ENCODE measurements around the gene MYLK. TPM values are rescaled to one million over a fixed set of nuclear protein-coding genes. Genes with fewer than 3 reads are reported as not detected.

MYLK gene
- polyA plus RNA-seq, 1 donor (not counting 4 experiments of a cell fraction or from before 2014, with no cell fraction given) = 7.8 TPM

DNA sequence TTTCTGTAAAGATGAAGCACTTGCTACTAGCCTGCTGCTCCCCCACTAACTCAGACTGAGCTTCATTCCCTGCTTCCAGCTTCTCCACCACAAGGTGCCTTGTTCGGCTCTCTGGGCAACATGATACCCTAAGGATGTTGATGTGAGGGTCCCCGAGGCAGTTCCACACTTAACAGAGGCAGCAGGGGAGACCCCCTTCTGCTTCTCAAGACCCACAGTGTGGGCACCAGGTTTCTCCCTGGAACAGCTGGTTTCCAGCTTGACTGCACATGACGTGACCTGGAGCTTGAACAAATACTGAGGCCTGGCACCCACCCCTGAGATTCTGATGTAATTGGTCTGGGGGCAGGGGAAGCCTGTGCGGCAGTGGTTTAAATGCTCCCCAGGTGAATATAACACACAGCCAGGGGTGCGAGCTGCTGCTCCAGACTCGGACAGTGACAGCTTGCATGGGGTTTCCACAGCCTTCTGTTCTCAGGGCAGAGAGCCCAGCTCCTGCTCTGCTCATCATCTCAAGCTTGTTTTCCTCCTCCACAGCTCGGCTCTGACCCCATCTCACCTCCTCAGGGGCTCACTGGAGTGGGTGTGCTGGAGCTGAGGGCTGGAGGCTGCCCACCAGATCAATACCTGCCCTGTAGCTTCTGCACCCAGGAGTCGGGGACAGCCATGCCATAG lies 204.3 kb downstream of the MYLK start:
- H3K4me2 ChIP-seq (ENCODE audit: control insufficient read depth, extremely low read depth, insufficient read depth, low read depth, low read length) = no peak overlapping the region
- H3K9me3 ChIP-seq (ENCODE audit: control insufficient read depth, low read depth, low read length) = no peaks in the 10 kb centered on the region
- H4K20me1 ChIP-seq (ENCODE audit: control insufficient read depth, extremely low read depth, insufficient read depth, low read length) = no peaks in the 10 kb centered on the region
- no peak overlapping the region for H3K9ac ChIP-seq (ENCODE audit: control insufficient read depth, extremely low read depth, insufficient read depth, low read length)
- no peak overlapping the region for H3K27ac ChIP-seq (ENCODE audit: control insufficient read depth, insufficient read depth, low read length)
- no peaks in the 10 kb centered on the region for H3K36me3 ChIP-seq (ENCODE audit: control insufficient read depth in 2 of 2, extremely low read depth in 1 of 2, insufficient read depth in 2 of 2, low read length in 2 of 2)
- no peaks in the 10 kb centered on the region for H3K9me1 ChIP-seq (ENCODE audit: control insufficient read depth, extremely low read depth, insufficient read depth, low read length)
- H3K4me3 ChIP-seq (ENCODE audit: control insufficient read depth in 2 of 3, extremely low read depth in 1 of 3, insufficient read depth in 2 of 3, low read depth in 1 of 3, low read length in 3 of 3) = no peak overlapping the region
- H3K27me3 ChIP-seq (ENCODE audit: control insufficient read depth, extremely low read depth, insufficient read depth, low read length) = peaks cover 50% of the 10 kb centered on the region
- FAIRE-seq (no peak), DNase-seq (ENCODE audit: low read depth, low spot score) (no peak)
- no peaks in the 10 kb centered on the region for H3K79me2 ChIP-seq (ENCODE audit: control insufficient read depth, insufficient read depth, low read length)
- H3K4me1 ChIP-seq (ENCODE audit: control insufficient read depth, extremely low read depth, insufficient read depth, low read length) = no peaks in the 10 kb centered on the region
- dilution Hi-C loops (cut with MboI; ENCODE audit: extremely low pct_ligation_motif_present, low sequenced_read_pairs) = no loop called here
- no peak for TF ChIP-seq EZH2 (IDR thresholded peaks at IDR 0.05; ENCODE audit: low read length)
- TF ChIP-seq, protein P1, sequence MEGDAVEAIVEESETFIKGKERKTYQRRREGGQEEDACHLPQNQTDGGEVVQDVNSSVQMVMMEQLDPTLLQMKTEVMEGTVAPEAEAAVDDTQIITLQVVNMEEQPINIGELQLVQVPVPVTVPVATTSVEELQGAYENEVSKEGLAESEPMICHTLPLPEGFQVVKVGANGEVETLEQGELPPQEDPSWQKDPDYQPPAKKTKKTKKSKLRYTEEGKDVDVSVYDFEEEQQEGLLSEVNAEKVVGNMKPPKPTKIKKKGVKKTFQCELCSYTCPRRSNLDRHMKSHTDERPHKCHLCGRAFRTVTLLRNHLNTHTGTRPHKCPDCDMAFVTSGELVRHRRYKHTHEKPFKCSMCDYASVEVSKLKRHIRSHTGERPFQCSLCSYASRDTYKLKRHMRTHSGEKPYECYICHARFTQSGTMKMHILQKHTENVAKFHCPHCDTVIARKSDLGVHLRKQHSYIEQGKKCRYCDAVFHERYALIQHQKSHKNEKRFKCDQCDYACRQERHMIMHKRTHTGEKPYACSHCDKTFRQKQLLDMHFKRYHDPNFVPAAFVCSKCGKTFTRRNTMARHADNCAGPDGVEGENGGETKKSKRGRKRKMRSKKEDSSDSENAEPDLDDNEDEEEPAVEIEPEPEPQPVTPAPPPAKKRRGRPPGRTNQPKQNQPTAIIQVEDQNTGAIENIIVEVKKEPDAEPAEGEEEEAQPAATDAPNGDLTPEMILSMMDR (optimal IDR thresholded peaks at IDR 0.05 in 1 of 3, IDR thresholded peaks at IDR 0.05 in 1 of 3, conservative IDR thresholded peaks at IDR 0.05 in 1 of 3; ENCODE audit: extremely low read depth in 1 of 3, insufficient read depth in 2 of 3, low read length in 3 of 3) = no peak
- H2AFZ ChIP-seq (ENCODE audit: control insufficient read depth, low read length) = no peak overlapping the region

DNA sequence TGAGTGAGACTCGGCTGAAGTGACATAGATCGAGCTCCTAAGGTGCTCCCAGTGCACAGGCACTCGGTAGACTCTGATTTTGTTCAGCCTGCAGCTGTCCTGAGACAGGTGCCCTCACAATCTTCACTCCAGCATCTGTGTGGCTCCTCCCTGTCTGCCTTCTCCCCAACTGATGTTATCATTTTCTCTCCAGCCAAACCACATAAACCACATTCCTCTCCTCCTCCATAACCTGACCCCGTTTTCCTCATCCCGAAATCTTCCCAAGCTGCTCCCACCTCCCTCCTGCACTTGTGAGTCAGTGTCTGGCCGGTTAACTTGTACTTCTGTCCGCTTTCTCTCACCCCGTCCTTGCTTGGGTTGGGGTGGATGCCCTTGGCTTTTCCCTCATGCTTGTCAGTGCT lies 206.0 kb downstream of the MYLK start:
- H2AFZ ChIP-seq (ENCODE audit: control insufficient read depth, low read length) = no peak overlapping the region
- TF ChIP-seq, protein P1 (optimal IDR thresholded peaks at IDR 0.05 in 1 of 3, IDR thresholded peaks at IDR 0.05 in 1 of 3, conservative IDR thresholded peaks at IDR 0.05 in 1 of 3; ENCODE audit: extremely low read depth in 1 of 3, insufficient read depth in 2 of 3, low read length in 3 of 3) = no peak
- peak; percentile 32 for TF ChIP-seq EZH2 (IDR thresholded peaks at IDR 0.05; ENCODE audit: low read length)
- no peaks in the 10 kb centered on the region for H3K79me2 ChIP-seq (ENCODE audit: control insufficient read depth, insufficient read depth, low read length)
- peaks cover 66% of the 10 kb centered on the region for H3K27me3 ChIP-seq (ENCODE audit: control insufficient read depth, extremely low read depth, insufficient read depth, low read length)
- FAIRE-seq = peak; percentile 55
- no peak overlapping the region for H3K4me3 ChIP-seq (ENCODE audit: control insufficient read depth in 2 of 3, extremely low read depth in 1 of 3, insufficient read depth in 2 of 3, low read depth in 1 of 3, low read length in 3 of 3)
- dilution Hi-C loops (cut with MboI; ENCODE audit: extremely low pct_ligation_motif_present, low sequenced_read_pairs) = no loop called here
- no peaks in the 10 kb centered on the region for H3K9me3 ChIP-seq (ENCODE audit: control insufficient read depth, low read depth, low read length)
- H3K27ac ChIP-seq (ENCODE audit: control insufficient read depth, insufficient read depth, low read length) = no peak overlapping the region
- H3K36me3 ChIP-seq (ENCODE audit: control insufficient read depth in 2 of 2, extremely low read depth in 1 of 2, insufficient read depth in 2 of 2, low read length in 2 of 2) = no peaks in the 10 kb centered on the region
- H3K4me2 ChIP-seq (ENCODE audit: control insufficient read depth, extremely low read depth, insufficient read depth, low read depth, low read length) = no peak overlapping the region
- no peak overlapping the region for H3K9ac ChIP-seq (ENCODE audit: control insufficient read depth, extremely low read depth, insufficient read depth, low read length)
- DNase-seq (ENCODE audit: low read depth, low spot score) = no peak
- H4K20me1 ChIP-seq (ENCODE audit: control insufficient read depth, extremely low read depth, insufficient read depth, low read length) = no peaks in the 10 kb centered on the region
- H3K4me1 ChIP-seq (ENCODE audit: control insufficient read depth, extremely low read depth, insufficient read depth, low read length) = no peaks in the 10 kb centered on the region
- no peaks in the 10 kb centered on the region for H3K9me1 ChIP-seq (ENCODE audit: control insufficient read depth, extremely low read depth, insufficient read depth, low read length)

Measured in keratinocyte (primary cell).